ENCODE results near the gene SDCBP2. TPM values are rescaled to one million over a fixed set of nuclear protein-coding genes. Genes with fewer than 3 reads are reported as not detected.

Gene SDCBP2
- total and polyA plus RNA-seq, 2 of the 13 experiments (the other 11 are each of a cell fraction or from before 2014, with no cell fraction given), result 1.2 to 2.4 TPM

DNA sequence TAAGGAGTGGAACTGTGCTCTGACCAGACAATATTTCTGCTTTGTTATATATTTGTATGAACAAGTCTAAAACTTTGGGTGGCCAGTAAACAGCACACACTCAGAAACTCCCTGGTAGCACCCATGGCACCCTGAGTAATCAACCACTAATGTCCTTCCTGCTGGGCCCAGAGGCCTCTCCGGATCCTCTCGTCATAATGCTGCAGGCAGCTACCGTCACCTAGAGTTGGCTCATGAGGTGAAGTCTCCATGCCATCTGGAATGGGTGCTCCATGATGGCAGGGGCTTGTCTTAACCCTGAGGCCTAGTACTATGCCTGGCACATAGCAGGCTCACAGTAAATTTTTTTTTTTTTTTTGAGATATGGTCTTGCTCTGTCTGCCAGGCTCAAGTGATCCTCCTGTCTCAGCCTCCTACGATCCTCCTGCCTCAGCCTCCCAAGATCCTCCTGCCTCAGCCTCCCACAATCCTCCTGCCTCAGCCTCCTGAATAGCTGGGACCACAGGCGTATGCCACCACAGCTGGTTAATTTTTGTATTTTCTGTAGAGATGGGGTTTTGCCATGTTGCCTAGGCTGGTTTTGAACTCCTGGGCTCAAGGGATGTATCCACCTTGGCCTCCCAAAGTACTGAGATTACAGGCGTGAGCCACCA is 3.0 kb upstream of the SDCBP2 start:
- Histone ChIP-seq H4K20me1 (ENCODE audit: insufficient read depth, low read length) (peaks cover 9% of the 10 kb centered on the region; the same call in 1 of the 2 replicates), H3K27ac (ENCODE audit: extremely low read length, insufficient read depth, low read length) (no peak overlapping the region), H3K4me3 (replicated peaks in 1 of 3; ENCODE audit: insufficient read depth in 1 of 3, low read depth in 2 of 3, low read length in 3 of 3) (no peak overlapping the region), H2AFZ (ENCODE audit: low read length) (no peak overlapping the region), H3K27me3 (ENCODE audit: control insufficient read depth in 1 of 2, insufficient read depth in 2 of 2, low read length in 2 of 2) (no peaks in the 10 kb centered on the region), H3K4me1 (ENCODE audit: insufficient read depth, low read length) (peaks cover 58% of the 10 kb centered on the region), H3K9ac (ENCODE audit: insufficient read depth, low read depth, low read length) (no peak overlapping the region), H3K36me3 (replicated peaks in 1 of 2; ENCODE audit: control insufficient read depth in 1 of 2, insufficient read depth in 2 of 2, low read length in 2 of 2) (peaks cover 8 to 13% of the 10 kb centered on the region in 2 experiments; a peak in 3 of 5 replicates), H3K79me2 (ENCODE audit: insufficient read depth, low read length) (peaks cover 33% of the 10 kb centered on the region), H3K4me2 (ENCODE audit: low read depth, low read length) (no peak overlapping the region), H3K9me3 (ENCODE audit: low read length) (no peaks in the 10 kb centered on the region)
- DNase-seq (ENCODE audit: low spot score) (no peak), ATAC-seq (no peak), FAIRE-seq (no peak)
- TF ChIP-seq ESRRA (CRISPR knock-in tag; IDR thresholded peaks at IDR 0.05; ENCODE audit: low read depth), result no peak
- TF ChIP-seq ZNF569 (CRISPR knock-in tag; IDR thresholded peaks at IDR 0.05; ENCODE audit: borderline replicate concordance), result no peak
- peak; percentile 40; the same call in 1 of the 2 replicates for TF ChIP-seq JUNB (CRISPR knock-in tag; IDR thresholded peaks at IDR 0.05; ENCODE audit: borderline replicate concordance)
- no peak for TF ChIP-seq ZFP36L2 (CRISPR knock-in tag; IDR thresholded peaks at IDR 0.05)
- TF ChIP-seq ZNF326 (CRISPR knock-in tag; IDR thresholded peaks at IDR 0.05; ENCODE audit: borderline replicate concordance), result peak; percentile 58; the same call in 1 of the 2 replicates
- TF ChIP-seq ZNF770 (CRISPR knock-in tag; IDR thresholded peaks at IDR 0.05), result peak; percentile 92
- TF ChIP-seq POLR2A (IDR thresholded peaks at IDR 0.05; ENCODE audit: insufficient read depth in 1 of 2, low read depth in 2 of 2, low read length in 2 of 2), result 0 out of 4 replicates have a peak, but pooled peaks of 1 of the 2 experiments have one; percentile 16
- TF ChIP-seq, protein P1, sequence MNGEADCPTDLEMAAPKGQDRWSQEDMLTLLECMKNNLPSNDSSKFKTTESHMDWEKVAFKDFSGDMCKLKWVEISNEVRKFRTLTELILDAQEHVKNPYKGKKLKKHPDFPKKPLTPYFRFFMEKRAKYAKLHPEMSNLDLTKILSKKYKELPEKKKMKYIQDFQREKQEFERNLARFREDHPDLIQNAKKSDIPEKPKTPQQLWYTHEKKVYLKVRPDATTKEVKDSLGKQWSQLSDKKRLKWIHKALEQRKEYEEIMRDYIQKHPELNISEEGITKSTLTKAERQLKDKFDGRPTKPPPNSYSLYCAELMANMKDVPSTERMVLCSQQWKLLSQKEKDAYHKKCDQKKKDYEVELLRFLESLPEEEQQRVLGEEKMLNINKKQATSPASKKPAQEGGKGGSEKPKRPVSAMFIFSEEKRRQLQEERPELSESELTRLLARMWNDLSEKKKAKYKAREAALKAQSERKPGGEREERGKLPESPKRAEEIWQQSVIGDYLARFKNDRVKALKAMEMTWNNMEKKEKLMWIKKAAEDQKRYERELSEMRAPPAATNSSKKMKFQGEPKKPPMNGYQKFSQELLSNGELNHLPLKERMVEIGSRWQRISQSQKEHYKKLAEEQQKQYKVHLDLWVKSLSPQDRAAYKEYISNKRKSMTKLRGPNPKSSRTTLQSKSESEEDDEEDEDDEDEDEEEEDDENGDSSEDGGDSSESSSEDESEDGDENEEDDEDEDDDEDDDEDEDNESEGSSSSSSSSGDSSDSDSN (CRISPR knock-in tag; IDR thresholded peaks at IDR 0.05), result no peak
- TF ChIP-seq, protein P2, sequence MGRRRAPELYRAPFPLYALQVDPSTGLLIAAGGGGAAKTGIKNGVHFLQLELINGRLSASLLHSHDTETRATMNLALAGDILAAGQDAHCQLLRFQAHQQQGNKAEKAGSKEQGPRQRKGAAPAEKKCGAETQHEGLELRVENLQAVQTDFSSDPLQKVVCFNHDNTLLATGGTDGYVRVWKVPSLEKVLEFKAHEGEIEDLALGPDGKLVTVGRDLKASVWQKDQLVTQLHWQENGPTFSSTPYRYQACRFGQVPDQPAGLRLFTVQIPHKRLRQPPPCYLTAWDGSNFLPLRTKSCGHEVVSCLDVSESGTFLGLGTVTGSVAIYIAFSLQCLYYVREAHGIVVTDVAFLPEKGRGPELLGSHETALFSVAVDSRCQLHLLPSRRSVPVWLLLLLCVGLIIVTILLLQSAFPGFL (CRISPR knock-in tag; IDR thresholded peaks at IDR 0.05), result no peak
- no peak for TF ChIP-seq ZNF83 (CRISPR knock-in tag; IDR thresholded peaks at IDR 0.05; ENCODE audit: borderline replicate concordance)
- TF ChIP-seq ZNF510 (CRISPR knock-in tag; IDR thresholded peaks at IDR 0.05; ENCODE audit: low read depth), result no peak
- no peak for TF ChIP-seq ZNF337 (CRISPR knock-in tag; IDR thresholded peaks at IDR 0.05; ENCODE audit: borderline replicate concordance, low read depth)
- no peak for TF ChIP-seq ZFP62 (CRISPR knock-in tag; IDR thresholded peaks at IDR 0.05)
- TF ChIP-seq ZNF460 (CRISPR knock-in tag; IDR thresholded peaks at IDR 0.05; ENCODE audit: borderline replicate concordance), result peak; percentile 20; the same call in 1 of the 2 replicates
- 97% methylated on average over 6 of the region's 6 CpGs for WGBS (ENCODE audit: low lambda C conversion rate)
- intact Hi-C loops (cut with micrococcal nuclease; ENCODE audit: unreplicated experiment) (no loop called here), in situ Hi-C loops (cut with HindIII; ENCODE audit: extremely low pct_ligation_motif_present, low pct_unique_long_range_greater_than_20kb) (no loop called here)
- BruUV-seq (replicated peaks), result no TSS peak
- ChIA-PET CTCF (ENCODE audit: low intra/inter-chr PET ratio, low total read pairs) (no interaction called here), POLR2A (no interaction called here)
